Transverse colon (tissue), 4 donors: ENCODE results near the gene SPATA2.

Source experiments
- CTCF ChIP-seq, 5 experiments: fragments of 200-600 bp in 3 of 5; fragments of 450-650 bp in 2 of 5; sonication (generic) in 3 of 5; IDR thresholded peaks; 1 replicate in 2 of 5; 2 replicates in 3 of 5; pipeline ENCODE4 v1.5.1; 2016 to 2017; ENCODE audit warnings: antibody characterized with exemption in 5 of 5, inconsistent platforms in 3 of 5, mild to moderate bottlenecking in 2 of 5, moderate library complexity in 1 of 5
- EP300 ChIP-seq: sonication (generic); formaldehyde crosslinking; IDR thresholded peaks from one replicate; pipeline ENCODE4 v1.6.1; 2017; ENCODE audit warnings: antibody characterized with exemption, low read depth
- POLR2A ChIP-seq: fragments of 450-650 bp; IDR thresholded peaks from one replicate; pipeline ENCODE4 v1.6.1; 2016; ENCODE audit warnings: antibody characterized with exemption, mild to moderate bottlenecking, moderate library complexity
- POLR2AphosphoS5 ChIP-seq, 3 donors: sonication (generic); formaldehyde crosslinking; IDR thresholded peaks; one replicate each; pipeline ENCODE4 v1.6.1; 2016; ENCODE audit warnings: antibody characterized with exemption in 3 of 3

DNA sequence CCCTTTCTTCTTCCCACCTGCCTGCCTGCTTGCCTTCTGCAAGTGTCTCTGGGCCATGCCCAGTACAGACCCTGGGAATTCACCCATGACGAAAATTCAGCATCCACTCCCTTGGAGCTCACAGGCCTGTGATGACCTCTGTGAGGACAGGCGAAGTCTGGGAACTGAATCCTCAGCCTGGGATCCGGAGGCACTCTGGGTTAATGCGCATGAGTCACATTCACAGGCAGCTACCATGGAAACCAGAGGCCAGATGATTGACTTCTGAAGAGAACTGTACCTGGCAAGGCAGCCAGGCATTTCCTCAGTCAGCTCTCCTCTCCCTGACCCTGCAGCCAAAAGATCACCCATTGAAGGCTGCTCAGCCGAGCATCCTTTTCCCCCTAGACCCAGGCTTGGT is 61.7 kb downstream of the SPATA2 start:
- no peak for TF ChIP-seq CTCF (IDR thresholded peaks at IDR 0.05)
- no peak for TF ChIP-seq POLR2A
- TF ChIP-seq POLR2AphosphoS5 (IDR thresholded peaks at IDR 0.05), result no peak
- no peak for TF ChIP-seq EP300
